H1 (cell line): ENCODE results near the gene SORBS1. TPM values are rescaled to one million over a fixed set of nuclear protein-coding genes. Genes with fewer than 3 reads are reported as not detected.

ENCODE experiments used
- CHD7 ChIP-seq: fragments of 300-600 bp; sonication (generic); IDR thresholded peaks from 2 replicates; pipeline ENCODE4 v1.7.1; 2012; ENCODE audit warnings: low read length, moderate library complexity, mild to moderate bottlenecking, inconsistent platforms; ENCODE audit not compliant: insufficient replicate concordance
- HDAC6 ChIP-seq: IDR thresholded peaks from one replicate; pipeline ENCODE4 v1.7.1; 2012; ENCODE audit warnings: low read depth, mild to moderate bottlenecking, inconsistent platforms, low read length, moderate library complexity
- MAFK ChIP-seq: IDR thresholded peaks from 2 replicates; pipeline ENCODE4 v1.6.1; 2012; ENCODE audit warnings: low read depth, mild to moderate bottlenecking, improper control_type of control experiment, low read length
- polyA plus RNA-seq, 7 experiments: library from polyadenylated mRNA; depleted of rRNA in 3 of 7; stranded (reverse) in 5 of 7; unstranded in 2 of 7; fragments of >200 nt in 5 of 7; fragments of 200-250 nt in 2 of 7; gene quantifications; 1 replicate in 5 of 7; 2 replicates in 1 of 7; 4 replicates in 1 of 7; pipeline versions ENCODE4 v1.2.1 to v1.2.3, GENCODE V29; 2011 to 2013; ENCODE audit warnings: missing spikeins in 2 of 7, mixed read lengths in 2 of 7
- total RNA-seq: library from RNA; stranded (reverse); fragmentation: NEBNext Ultra II Directional; extraction: Animal tissue kit (Norgen Biotek cat#: 25700); gene quantifications from 2 replicates; pipeline ENCODE4 v1.2.1, GENCODE V29; 2021

Gene SORBS1
- total and polyA plus RNA-seq, 2 of the 8 experiments (the other 6 are each of a cell fraction or from before 2014, with no cell fraction given): 16.0 to 35.0 TPM

DNA sequence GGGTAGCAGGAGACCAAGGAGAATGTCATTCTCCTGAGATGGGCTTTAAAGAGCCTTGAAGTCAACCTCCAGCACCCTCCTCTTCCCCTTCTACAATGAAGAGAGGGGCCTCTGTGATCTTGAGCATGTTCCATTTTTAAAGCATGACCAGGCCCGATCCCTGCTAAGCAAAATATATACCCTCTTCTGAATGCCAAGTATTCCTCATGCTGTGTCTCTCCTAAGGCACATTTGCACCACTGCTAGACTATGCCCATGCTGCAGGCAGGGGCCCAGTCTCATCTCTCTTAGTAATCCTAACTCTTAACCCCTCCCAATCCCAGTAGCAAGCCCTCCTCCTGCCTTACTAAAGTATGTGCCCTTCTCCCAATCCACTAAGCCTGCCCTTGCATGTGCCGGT is 18.4 kb downstream of the SORBS1 start (continued):
- TF ChIP-seq CHD7: no peak
- TF ChIP-seq MAFK: no peak
- TF ChIP-seq HDAC6: no peak
